Suprapubic skin (tissue), 4 donors: Measurements from ENCODE around the gene PRR11.

Experiments used
- EP300 ChIP-seq: sonication (generic); formaldehyde crosslinking; IDR thresholded peaks from one replicate; pipeline ENCODE4 v1.6.1; 2017; ENCODE audit warnings: antibody characterized with exemption
- POLR2A ChIP-seq, 2 donors: fragments of 450-650 bp; IDR thresholded peaks; one replicate each; pipeline ENCODE4 v1.6.1; 2017; ENCODE audit warnings: antibody characterized with exemption in 2 of 2, mild to moderate bottlenecking in 2 of 2, moderate library complexity in 2 of 2
- POLR2AphosphoS5 ChIP-seq, 3 donors: sonication (generic); formaldehyde crosslinking; IDR thresholded peaks; one replicate each; pipeline ENCODE4 v1.6.1; 2017; ENCODE audit warnings: antibody characterized with exemption in 3 of 3
- TF ChIP-seq, protein P1 (sequence below), 2 donors: fragments of 200-600 bp in 1 of 2; fragments of 450-650 bp in 1 of 2; sonication (generic) in 1 of 2; IDR thresholded peaks; one replicate each; pipeline ENCODE4 v1.5.1; 2016 to 2019; ENCODE audit warnings: antibody characterized with exemption in 2 of 2, mild to moderate bottlenecking in 1 of 2, moderate library complexity in 1 of 2

DNA sequence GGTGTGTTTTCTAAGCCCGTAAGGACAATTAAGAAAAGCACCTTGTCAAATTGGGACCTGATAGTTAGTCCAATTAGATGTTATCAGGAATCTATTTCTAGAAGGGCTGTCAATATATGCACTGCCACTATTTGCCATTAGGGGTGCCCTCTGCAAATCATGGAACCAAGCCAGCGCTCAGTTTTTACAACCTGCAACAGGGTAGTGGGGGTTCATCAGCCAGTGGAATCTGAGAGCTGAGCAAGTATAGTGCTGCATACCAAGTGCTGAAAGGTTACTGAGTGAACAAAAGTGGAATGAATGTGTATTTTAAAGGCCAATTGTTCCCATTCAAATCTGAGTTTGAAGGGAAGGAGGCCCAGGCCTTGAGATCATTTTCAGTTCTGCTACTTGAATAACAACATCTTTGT is 10.4 kb downstream of the PRR11 start:
- TF ChIP-seq POLR2A (IDR thresholded peaks at IDR 0.05) (no peak), EP300 (no peak), POLR2AphosphoS5 (IDR thresholded peaks at IDR 0.05) (no peak)
- TF ChIP-seq, protein P1, sequence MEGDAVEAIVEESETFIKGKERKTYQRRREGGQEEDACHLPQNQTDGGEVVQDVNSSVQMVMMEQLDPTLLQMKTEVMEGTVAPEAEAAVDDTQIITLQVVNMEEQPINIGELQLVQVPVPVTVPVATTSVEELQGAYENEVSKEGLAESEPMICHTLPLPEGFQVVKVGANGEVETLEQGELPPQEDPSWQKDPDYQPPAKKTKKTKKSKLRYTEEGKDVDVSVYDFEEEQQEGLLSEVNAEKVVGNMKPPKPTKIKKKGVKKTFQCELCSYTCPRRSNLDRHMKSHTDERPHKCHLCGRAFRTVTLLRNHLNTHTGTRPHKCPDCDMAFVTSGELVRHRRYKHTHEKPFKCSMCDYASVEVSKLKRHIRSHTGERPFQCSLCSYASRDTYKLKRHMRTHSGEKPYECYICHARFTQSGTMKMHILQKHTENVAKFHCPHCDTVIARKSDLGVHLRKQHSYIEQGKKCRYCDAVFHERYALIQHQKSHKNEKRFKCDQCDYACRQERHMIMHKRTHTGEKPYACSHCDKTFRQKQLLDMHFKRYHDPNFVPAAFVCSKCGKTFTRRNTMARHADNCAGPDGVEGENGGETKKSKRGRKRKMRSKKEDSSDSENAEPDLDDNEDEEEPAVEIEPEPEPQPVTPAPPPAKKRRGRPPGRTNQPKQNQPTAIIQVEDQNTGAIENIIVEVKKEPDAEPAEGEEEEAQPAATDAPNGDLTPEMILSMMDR (IDR thresholded peaks at IDR 0.05) = peak; percentile 38 to 64
